Activated CD4-positive, alpha-beta T cell treated with anti-CD3 and anti-CD28 coated beads, Interleukin-2, amount 50 U/mL, for 16 hours (primary cell): ENCODE data around the gene DHFR2.
"Not testable (repeated sequence)": the region's sequence is repeated elsewhere in the genome, so short reads cannot be mapped to it uniquely, and the experiment has no call there.

Experiments used
- DNase-seq: peaks from one replicate; pipeline ENCODE4 v3.0.0-alpha.2; 2020

The DHFR2 gene

DNA sequence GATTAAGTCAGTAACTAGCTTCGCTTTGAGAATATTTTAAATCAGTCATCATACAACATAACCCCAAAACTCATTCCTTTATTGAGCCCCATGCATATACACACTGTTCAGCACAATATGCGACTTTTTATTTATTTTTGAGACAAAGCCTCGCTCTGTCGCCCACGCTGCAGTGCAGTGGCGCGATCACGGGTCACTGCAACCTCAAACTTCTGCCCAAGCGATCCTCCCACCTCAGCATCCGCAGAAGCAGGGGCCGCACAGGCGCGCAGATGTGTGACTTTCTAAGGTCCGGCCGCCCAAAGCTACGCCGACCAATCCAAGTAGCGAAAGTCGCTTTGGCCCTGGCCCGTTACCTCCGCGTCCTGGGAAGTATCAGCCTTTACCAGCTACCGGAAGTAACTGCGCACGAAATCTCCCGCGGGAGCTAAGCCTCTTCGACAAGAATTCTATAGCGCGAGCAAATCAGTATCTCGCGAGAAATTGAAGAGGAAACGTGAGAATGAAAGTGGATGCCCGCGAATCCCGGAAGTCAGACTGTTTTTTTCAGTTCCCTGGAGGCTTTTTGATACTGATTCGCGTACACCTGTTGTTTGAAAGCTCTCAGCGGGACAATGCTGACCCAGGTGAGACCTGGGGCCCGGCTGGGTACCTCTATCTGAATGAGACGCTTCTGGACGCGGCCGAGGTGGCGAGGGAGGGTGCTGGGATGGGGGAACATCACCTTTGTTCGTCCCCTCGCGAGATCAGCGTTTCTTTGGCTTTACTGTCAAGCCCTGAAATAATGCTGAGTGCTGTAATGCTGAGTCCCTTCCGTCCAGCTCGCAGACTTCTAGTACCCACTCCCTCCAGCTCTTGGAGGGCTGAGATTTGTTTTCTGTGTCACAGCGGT is at the start of gene DHFR2, which contains the start of gene NSUN3:
TSS of gene DHFR2 (minus strand) at position 404 of the 892 bp plus-strand sequence. CDS start 1,405 bp downstream, outside the sequence.
TSS of gene NSUN3 (plus strand) at position 549 of the 892 bp plus-strand sequence. CDS start at position 615, 66 bp downstream.
- DNase-seq: peak; percentile 94

DNA sequence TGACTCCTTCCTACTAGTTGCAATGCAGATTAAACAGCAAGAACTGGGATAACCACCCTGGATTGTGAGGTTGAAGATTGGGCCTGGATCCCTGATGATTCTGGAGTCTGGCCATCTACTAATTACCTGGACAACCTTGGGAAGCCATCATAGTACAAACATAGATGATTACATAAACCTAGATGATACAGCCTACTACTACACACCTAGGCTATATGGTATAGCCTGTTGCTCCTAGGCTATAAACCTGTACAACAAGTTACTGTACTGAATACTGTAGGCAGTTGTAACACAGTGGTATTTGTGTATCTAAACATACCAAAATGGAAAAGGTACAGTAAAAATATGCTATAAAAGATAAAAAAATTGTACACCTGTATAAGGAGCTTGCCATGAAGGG is 48.1 kb upstream of the DHFR2 start:
- no peak for DNase-seq

DNA sequence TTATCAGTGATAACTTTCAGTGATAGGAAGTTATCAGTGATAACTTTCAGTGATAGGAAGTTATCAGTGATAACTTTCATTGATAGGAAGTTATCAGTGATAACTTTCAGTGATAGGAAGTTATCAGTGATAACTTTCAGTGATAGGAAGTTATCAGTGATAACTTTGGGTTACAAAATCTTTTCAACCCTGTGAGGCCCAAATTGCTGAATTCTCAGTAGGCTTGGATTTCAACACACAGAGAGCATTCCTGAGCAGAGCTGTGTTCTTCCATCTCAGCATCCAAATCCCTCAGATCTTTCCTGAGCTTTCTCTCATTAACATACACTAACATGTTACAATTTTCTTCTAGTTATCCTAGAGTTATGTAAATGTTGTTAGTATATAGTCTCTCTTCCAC is 47.5 kb upstream of the DHFR2 start:
- DNase-seq: not testable (repeated sequence)

DNA sequence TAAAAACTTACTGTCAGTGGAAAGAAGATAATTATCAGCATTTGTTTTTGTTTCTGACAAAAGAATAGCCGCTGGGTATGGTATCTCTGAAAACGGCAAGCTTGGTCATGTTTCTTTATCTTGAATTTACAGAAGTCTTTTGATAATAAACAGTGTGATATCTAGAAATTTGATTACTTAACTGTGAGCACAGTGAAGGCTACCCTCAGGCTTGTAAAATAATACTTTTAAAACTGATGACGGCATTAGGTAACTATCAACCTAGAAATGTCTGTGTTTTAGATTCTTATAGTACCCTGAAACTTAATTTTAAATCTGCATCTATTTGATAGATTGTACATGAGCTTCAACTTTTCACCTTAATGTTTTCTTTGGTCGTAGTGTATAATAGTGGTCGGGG is 43.6 kb upstream of the DHFR2 start:
- DNase-seq: no peak

DNA sequence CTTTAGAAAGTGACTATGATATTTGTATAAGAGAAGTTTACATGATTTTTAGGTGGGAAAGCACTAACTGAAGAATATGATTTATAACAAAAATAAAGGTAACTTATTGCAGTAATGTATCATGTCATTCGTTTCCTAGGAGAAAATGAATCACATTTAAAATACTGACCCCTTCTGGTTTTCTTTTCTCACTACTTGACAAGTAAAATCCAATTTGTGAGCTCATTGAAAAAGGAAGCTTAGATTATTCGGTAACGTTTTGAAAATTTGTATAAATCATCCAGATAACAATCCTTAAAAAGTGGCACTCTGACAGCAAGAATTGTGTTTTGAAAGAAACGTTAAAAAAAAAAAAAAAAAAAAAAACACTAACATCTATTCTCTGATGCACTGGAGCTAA is 39.1 kb upstream of the DHFR2 start:
- no peak for DNase-seq

DNA sequence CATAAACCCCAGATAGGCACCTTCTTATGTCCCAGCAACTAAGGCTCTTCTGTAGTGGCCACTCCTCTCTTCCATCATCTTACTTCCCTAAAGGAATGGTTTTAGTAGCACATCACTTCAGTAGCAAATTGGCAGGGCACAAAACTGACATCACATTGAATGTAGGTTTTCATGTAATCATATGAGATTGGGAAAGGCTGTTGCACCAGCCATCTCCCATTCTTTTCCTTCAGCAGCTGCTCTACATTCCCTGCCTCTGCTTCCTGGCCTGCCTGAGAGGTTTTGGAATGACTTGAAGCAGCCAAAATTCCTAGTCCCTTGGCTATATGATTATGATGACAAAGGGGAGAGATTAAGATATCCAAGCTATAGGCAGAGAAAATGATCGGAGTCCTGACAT is 36.6 kb upstream of the DHFR2 start:
- no peak for DNase-seq

DNA sequence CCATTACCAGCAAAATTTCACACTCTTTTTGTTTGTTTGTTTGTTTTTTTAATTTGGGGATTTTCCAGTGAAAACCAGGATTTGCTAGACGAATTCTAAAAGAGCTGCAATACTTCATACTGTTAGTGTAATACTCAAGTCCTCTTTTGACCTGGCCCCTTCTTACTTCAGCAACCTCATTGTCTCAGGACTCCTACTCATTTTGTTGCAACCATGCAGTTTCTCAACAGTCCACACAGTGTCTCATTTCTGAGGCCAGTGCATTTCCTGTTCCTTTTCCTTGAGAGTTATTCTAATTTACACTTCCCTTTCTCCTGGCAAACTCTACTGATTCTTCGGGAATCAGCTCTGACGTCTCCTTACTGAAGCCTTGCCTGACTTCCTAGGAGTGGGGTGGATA is 35.7 kb upstream of the DHFR2 start:
- no peak for DNase-seq

DNA sequence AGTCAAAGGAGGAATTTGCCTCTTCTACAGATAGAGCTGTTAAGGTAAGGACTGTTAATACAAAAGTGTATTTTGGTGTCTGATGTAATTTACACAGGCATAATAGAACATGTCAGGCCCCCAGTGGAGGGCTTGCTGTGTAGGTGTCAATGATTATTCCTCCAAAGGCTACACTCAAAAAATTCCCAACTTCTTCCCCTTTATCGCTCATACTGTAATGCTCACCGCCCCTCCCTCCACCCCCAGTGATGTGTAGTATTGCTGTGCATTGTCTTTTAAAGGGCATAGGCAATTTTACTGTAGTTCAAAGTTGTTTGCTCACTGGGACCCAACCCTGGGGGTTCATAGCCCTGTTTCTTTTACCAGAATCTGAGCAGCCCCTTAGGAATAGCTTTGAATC is 32.4 kb upstream of the DHFR2 start:
- no peak for DNase-seq

DNA sequence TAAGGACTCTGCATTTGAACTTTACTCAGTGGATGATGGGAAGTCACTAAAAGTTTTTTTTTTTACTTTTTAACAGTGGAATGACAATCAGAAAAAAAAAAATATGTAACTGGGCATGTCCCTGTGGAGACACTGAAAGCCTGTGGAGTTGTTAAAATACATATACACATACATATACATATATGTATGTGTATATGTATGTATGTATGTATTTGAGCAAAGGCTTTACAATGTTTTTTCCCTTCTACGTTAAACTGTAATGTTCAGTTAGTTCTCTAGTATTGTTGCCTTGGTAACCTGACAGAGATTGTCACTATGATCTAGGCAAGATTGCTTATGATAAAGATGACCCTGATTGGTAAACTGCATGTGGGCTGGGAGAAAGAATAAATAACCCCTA is 30.4 kb upstream of the DHFR2 start:
- DNase-seq: no peak

DNA sequence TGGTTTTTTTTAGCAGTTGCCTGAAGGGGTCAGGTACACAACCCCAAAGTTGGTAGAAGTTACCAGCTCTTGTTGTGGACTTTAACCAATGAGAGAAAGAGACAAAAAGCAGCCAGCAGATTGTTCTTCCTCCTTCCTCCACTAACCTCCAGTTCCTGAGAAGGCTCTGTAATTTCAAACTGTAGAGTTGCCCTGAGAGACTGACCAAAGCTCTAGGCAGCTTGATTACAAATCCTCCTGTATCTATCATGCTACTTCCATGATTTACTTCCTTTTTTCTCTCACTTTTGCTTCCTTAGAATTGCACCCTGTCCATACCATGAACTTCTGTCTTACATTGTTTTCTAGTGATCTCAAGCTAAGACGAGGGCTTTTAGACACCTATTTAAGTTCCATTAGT is 29.4 kb upstream of the DHFR2 start:
- no peak for DNase-seq

DNA sequence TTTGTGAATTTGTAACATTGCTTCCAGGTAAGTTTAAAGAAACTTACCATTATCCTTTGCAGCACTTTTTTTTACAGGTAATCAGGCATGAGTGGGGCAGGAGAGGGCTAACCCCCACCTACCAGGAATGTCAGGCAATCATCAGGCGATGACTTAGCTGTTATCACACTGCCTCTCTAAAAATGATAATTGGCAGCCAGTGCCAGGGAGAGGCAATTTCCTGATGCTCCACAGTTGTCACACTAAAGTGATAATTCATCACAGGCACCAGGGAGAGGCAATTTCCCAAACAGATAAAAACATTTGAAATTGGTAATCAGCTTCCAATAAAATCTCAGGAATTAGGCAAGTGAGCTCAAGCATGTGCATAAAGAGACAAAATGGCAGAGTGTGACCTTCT is 26.4 kb upstream of the DHFR2 start:
- DNase-seq: no peak

DNA sequence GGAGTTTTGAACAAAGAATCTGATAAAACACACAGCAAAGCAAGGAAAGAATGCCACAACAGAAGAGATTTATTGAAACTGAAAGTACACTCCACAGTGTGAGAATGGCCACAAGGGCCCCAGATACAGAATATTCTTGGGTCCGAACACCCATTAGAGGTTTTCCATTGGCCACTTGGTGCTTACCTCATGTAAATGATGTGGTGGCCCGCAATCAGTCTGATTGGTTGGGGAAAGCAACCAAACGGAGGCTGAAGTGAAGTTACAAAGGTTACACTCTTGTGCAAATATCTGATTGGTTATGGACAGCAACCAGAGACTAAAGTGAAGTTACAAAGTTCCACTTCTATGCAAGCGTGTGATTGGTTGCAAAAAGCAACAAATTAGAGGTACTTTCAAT is 20.5 kb upstream of the DHFR2 start:
- DNase-seq: no peak

DNA sequence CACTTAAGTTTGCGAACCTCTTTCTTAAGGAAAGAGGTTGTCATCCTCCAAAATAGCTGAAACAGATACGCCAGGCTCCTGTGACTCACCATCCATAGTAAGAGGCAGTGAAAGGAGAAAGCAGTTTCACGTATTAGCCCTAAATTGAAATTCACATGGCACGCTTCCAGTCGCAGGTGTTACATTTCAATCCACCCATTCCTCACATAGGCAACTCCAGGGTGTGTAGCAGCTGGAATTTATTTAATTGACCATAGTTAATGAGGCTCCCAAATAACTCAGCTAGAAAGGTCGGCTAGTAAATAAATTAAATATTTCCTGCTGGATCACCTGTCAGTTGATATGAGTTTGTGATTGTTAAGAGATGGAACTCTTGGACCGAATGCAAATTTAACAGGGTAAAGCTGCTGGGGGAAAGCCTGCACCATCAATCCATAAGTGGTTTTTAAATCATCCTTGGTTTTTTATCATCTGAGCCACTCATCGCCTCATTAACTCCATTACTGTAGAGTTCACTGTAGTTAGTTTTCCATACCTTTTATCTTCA is 19.7 kb upstream of the DHFR2 start:
- no peak for DNase-seq

DNA sequence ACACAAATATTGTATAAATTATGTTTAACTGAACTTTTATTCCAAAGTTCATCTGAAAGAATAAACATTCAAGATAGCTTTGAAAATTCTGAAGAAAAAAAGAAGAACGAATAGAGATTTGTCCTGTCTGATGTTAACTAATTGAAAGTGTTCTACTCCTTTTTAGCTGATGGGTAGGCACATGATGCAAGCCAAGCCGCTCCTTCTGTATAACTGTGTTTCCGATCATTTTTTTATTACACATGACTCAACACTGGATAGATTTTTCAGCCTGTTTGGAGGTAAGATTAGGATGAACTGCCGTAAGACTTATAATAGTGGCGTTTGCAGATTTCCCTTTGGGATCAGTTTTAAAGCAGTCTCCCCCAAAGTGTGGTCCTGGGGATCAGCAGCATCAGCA is 19.2 kb upstream of the DHFR2 start:
- DNase-seq: no peak

DNA sequence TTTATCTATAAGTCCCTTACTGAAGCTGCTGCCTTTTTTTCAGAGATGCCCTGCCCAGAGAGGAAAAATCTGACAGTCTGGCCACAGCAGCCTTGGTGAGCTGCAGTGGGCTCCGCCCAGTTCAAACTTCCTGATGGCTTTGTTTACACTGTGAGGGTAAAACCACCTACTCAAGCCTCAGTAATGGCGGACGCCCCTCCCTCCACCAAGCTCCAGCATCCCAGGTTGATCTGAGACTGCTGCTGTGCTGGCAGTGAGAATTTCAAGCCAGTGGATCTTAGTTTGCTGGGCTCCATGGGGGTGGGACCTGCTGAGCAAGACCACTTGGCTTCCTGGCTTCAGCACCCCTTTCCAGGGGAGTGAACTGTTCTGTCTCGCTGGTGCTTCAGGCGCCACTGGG is 17.8 kb upstream of the DHFR2 start:
- not testable (repeated sequence) for DNase-seq

DNA sequence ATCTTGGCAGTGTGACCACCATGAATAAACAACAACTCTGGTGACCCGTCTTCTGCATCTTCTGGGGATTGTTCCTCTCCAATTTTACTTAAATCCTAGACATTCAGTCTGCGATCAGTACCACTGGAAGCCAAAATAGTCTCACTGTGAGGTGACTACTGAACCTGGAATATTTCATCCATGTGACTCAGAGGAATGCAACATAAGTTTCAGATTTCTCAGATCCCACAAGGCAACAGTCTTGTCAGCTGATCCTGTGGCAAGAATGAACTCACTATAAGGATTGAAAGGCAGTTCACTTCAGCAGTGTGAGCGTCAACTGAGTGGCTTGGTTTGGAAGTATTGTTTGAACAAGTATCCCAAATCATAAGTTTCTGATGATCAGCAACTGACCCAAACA is 13.3 kb upstream of the DHFR2 start:
- no peak for DNase-seq

DNA sequence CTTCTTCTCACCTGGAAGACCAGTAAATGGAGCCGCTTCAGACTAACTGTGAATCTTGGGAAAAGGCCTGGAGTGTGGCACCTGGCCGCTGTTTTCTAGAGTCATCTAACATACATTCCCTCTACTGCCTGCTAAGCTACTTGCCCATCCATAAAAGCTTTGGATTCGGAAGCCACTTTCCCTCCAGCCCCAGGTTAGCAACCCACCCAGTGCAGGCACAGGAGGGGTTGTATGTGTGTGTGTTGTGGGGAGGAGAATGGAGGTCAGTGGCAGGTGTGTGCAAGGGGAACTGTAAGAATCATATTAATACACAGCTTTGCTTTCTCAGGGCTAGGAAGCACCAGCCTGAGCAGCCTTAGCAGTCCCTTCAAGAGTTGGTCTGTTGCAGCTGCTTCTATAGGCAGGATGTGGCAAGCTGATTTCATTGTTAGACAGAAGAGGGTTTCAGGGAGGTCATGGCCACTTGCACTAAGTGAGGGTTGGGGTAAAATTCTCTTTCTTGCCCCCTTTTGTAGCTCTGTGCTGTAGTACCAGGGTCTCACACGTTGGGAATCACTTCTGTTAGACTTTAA is 9.1 kb upstream of the DHFR2 start:
- peak; percentile 25 for DNase-seq

DNA sequence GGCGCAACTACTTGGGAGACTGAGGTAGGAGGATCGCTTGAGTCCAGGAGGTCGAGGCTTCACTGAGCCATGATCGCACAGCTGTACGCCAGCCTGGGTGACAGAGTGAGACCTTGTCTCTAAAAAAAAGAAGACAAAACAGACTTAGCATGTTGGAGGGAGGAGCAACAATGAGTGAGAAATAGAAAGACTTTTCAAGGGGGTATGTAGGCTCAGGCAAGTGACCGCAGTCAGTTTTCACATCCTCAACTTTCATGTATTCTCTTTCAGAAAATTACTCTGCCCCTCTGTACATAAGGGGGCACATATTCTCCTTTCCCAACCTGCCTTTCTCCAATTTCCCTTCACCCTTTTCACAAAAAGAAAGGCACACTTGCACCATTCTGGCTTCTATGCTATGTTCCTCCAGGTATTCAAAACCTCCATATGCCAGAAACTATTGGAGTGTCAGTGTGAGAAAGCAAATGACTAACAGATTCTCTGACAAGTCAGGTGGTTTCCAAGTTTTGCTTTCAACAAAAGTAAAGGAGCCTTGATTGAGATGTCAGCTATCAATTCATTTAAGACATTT is 7.7 kb upstream of the DHFR2 start:
- no peak for DNase-seq

DNA sequence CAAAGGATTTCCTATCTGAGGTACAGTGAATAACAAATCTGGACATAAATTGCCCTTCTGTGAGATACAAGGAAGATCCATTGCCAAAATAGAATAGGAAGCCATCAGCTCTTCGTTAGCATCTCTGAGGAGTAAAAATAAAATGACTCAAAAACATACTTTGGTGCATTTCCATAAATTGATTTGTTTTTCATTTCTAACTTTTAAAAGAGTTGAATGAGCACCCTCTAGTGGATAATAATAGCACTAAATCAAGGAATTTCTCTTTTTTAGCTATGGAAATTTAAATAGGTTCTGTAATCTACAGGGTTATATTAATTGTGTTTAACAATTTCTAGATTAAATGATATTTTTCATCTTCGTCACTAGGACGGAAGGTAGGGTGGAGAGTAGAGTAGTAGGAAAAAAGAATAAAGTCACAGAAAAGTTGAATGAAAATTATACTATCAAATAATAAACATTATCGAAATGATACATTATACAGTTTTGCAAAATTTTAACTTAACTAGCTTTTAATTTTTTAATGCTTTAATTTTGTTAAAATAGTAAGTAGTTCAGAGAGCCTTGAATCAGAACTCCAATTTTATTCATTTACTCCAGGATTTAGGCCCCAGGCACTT is 6.6 kb upstream of the DHFR2 start:
- DNase-seq: no peak

DNA sequence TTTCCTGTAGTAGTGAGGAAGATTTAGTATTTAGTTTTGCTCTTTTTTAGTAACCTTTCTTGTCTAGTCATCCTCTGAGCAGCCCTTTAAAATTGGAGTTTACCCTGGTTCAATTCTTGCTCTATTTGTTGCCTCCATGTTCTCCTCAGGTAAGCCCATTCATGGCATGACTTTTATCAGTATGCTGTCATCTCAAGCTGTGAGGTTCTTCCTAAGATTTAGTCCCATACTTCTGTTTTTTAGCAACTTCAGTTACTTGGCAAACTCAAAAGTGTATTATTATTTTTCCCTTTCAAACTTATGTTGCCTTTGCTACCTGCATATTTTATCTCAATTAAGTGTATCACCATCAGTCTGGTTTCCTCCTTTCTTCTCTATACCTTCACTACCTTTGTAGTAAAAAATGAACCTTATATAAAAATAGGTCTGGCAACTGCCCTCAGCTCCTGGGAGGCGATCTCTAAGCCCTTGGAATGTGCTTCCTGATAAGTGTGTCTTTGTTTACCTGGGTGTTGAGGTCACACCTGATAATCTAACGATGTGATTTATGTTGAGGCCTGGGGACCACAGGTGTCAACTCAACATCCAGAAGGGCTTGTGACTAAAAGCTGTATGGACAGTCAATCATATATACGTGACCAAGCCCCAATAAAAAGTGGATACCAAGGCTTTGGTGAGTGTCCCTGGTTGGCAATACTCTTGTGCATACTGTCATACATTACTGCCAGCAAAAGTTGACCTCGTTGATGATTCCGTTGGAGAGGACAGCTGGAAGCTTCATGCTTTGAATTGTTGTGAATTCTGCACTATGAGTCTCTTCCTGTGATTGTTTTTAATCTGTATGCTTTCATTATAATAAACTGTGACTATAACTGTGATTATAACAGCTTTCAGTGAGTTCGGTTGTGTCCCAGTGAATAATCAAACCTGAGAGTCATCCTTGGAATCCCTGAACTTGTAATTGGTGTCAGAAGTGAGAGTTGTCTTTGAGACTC is 4.1 kb upstream of the DHFR2 start:
- no peak for DNase-seq

DNA sequence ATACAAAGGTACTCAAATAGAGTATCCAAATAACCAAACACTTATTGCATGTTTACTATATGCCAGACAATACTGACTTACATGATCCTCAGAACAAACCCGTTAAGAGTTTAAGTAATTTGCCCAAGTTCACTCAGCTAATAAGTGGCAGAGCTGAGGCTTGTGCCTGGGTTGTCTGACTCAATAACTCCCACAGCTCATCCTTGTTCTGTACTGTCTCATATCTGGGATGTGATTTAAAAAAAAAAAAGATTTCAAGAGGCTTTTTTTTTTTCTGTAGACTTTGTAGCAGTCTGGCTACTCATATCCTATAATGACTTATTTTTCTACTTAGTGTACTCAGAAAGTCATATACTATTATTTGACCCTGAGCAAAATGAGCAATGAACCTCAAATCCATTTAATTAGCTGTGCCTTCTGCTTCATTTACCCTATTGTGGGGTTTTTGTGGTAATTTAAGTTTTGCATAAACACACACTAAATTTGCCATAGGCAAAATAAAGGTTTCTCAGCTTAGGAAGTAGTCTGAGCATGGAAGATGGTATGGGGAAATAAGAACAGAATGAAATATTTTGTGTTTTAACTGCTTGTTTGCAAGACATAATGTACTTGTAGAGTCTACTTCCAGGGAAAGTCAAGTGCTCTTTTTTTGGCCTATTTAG is 3.2 kb upstream of the DHFR2 start:
- no peak for DNase-seq

DNA sequence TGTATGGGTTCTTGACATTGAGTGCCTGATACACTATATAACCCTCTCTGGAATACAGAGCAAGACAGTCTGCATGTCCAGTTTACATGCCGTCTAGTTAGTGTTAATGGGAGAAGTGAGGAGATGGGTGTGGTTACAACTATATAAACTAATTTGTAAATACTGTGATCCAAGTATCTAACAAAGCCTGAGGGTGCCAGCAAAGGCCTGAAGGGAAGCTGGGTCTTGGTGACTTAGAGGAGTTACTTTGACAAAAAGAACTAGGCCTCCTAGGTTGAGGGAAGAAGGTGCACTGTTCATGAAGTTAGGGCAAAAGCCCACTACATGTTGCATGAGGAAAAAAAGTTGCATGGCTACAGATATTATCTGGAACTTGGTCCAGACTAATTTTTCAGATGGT is 2.4 kb upstream of the DHFR2 start:
- DNase-seq: no peak
